Activated B cell treated with CpG ODN at 0.5 μM for 24 hours (primary cell): ENCODE results near the gene PRF1. TPM values are rescaled to one million over a fixed set of nuclear protein-coding genes. Genes with fewer than 3 reads are reported as not detected.

Experiments used
- ATAC-seq: fragments of 200-7000 bp; cut with Tn5 transposase; one replicate; pipeline ENCODE4 v1.10.0; 2021; ENCODE audit warnings: low read depth, mild to moderate bottlenecking, moderate library complexity
- CTCF ChIA-PET: fragments of 350-600 bp; sonication (Branson Sonifier 250); formaldehyde crosslinking; loops from one replicate; lab custom pipeline; 2021; ENCODE audit warnings: antibody characterized with exemption; lab: Charles Lee
- POLR2A ChIA-PET: fragments of 350-600 bp; sonication (Branson Sonifier 250); formaldehyde crosslinking; loops from one replicate; lab custom pipeline; 2021; ENCODE audit warnings: antibody characterized with exemption; lab: Charles Lee
- DNase-seq: peaks from one replicate; pipeline ENCODE4 v3.0.0; 2022
- H3K27ac Mint-ChIP-seq: one replicate; pipeline ENCODE4 v1.8.0; 2020; ENCODE audit warnings: mixed read lengths
- H3K27me3 Mint-ChIP-seq: one replicate; pipeline ENCODE4 v1.8.0; 2021; ENCODE audit warnings: mixed read lengths
- H3K36me3 Mint-ChIP-seq: one replicate; pipeline ENCODE4 v1.8.0; 2021; ENCODE audit warnings: low read depth, mixed read lengths
- H3K4me1 Mint-ChIP-seq: one replicate; pipeline ENCODE4 v1.8.0; 2021; ENCODE audit warnings: mixed read lengths
- H3K4me3 Mint-ChIP-seq: one replicate; pipeline ENCODE4 v1.8.0; 2020; ENCODE audit warnings: mild to moderate bottlenecking, mixed read lengths
- H3K9me3 Mint-ChIP-seq: one replicate; pipeline ENCODE4 v1.8.0; 2020; ENCODE audit warnings: mixed read lengths
- intact Hi-C: fragments of 100-400 bp; cut with micrococcal nuclease; formaldehyde crosslinking; loops from one replicate; pipeline ENCODE4 v1.15.1; 2024
- total RNA-seq: library from RNA; stranded (reverse); gene quantifications from 2 replicates; pipeline ENCODE4 v1.2.3, GENCODE V29; 2022
- TF ChIP-seq, protein P1 (sequence below): fragments of 200-600 bp; IDR thresholded peaks from one replicate; pipeline ENCODE4 v1.8.0; 2022; ENCODE audit warnings: antibody characterized with exemption, mild to moderate bottlenecking

The PRF1 gene
- 0.53 and 0.61 TPM in 2 replicates for total RNA-seq

DNA sequence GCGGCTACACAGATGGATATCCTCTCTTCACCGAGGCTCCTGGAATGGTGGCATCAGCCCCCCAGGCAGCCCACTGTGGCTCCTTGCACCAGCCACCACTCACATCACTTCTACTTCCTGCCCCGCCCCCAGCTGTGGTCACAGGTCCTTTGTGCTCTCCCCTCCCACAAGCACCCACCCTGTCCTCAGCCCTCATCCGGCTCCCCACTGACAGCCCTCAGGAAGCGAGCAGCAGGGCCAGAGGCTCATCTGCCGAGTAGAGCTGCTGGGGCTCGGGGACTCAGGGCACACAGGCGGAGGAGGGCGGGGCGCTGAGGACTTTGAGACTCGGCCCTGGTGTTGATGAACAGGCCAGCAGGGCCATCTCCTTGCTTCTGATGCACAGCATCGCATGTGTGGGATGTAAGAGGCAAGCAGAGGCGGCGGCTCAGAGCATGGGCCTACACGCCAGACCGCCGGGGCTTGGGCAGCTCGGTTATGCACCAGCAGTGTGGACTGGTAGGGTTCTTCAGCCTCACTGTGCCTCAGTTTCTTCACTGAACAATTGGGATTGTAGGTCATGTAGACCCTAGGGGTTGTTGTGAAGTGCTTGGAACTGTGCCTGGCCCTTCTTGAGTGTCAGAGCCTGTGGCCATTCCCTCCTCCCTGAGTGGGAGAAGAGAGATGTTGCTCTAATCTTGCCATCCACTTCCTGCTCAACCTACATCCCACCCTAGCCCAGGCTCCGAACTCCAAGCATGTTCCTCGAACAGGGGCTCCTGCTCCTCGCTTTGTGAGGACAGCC lies at the start of gene PRF1:
TSS of gene PRF1 (minus strand) at position 77 of the 784 bp plus-strand sequence. CDS start 1,839 bp downstream, outside the sequence.
- no peaks in the 10 kb centered on the region for H3K4me1 Mint-ChIP-seq
- POLR2A ChIA-PET: no interaction called here
- intact Hi-C loops: no loop called here
- ATAC-seq (no peak), DNase-seq (no peak)
- TF ChIP-seq, protein P1, sequence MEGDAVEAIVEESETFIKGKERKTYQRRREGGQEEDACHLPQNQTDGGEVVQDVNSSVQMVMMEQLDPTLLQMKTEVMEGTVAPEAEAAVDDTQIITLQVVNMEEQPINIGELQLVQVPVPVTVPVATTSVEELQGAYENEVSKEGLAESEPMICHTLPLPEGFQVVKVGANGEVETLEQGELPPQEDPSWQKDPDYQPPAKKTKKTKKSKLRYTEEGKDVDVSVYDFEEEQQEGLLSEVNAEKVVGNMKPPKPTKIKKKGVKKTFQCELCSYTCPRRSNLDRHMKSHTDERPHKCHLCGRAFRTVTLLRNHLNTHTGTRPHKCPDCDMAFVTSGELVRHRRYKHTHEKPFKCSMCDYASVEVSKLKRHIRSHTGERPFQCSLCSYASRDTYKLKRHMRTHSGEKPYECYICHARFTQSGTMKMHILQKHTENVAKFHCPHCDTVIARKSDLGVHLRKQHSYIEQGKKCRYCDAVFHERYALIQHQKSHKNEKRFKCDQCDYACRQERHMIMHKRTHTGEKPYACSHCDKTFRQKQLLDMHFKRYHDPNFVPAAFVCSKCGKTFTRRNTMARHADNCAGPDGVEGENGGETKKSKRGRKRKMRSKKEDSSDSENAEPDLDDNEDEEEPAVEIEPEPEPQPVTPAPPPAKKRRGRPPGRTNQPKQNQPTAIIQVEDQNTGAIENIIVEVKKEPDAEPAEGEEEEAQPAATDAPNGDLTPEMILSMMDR: no peak
- H3K9me3 Mint-ChIP-seq: no peaks in the 10 kb centered on the region
- H3K36me3 Mint-ChIP-seq: no peaks in the 10 kb centered on the region
- H3K27ac Mint-ChIP-seq: no peak within 1 kb of the TSS
- CTCF ChIA-PET: no interaction called here
- no peaks in the 10 kb centered on the region for H3K27me3 Mint-ChIP-seq
- H3K4me3 Mint-ChIP-seq: no peak within 1 kb of the TSS

DNA sequence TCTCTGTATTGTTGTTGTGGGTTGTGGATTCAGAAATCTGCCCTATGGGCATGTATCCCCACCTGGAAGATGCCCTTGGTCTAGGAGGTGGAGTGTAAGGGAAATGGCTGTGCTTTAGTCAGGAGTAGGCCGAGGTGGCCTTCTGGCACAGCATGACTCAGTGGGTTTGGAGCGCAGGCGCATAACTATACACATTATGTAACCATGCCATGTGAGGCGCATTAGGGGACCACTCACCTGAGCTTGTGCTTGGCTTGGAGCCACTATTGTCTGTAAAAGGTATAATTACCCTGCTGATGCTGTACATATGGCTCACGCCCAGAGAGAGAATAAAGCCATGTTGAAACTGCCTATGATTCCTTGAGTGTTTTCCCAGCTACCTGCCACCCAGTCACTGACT lies 49.1 kb upstream of the PRF1 start:
- peaks cover 31% of the 10 kb centered on the region for H3K9me3 Mint-ChIP-seq
- ChIA-PET POLR2A (no interaction called here), CTCF (no interaction called here)
- H3K4me3 Mint-ChIP-seq: no peak overlapping the region
- no peaks in the 10 kb centered on the region for H3K4me1 Mint-ChIP-seq
- DNase-seq: no peak
- peaks cover 6% of the 10 kb centered on the region for H3K27me3 Mint-ChIP-seq
- TF ChIP-seq, protein P1: no peak
- H3K27ac Mint-ChIP-seq: no peak overlapping the region
- H3K36me3 Mint-ChIP-seq: no peaks in the 10 kb centered on the region
- ATAC-seq: no peak
- intact Hi-C loops: no loop called here

DNA sequence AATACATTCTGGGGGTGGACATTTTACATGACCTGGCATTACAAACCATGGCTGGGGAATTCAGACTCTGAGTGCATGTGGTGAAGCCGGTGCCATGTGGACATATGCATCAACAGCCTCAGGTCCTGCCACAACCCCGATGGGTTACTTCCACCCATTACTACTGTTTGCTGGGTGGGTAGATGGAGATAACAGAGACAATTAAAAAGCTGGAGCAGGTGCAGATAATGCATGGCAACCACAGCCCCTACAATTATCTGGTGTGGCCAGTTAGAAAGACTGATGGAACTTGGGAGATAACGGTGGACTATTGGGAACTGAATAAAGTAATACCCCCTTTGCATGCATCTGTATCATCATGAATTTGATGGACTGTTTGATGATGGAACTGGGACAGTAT lies 48.2 kb upstream of the PRF1 start:
- peaks cover 7% of the 10 kb centered on the region for H3K27me3 Mint-ChIP-seq
- H3K9me3 Mint-ChIP-seq: peaks cover 31% of the 10 kb centered on the region
- ChIA-PET POLR2A (no interaction called here), CTCF (no interaction called here)
- DNase-seq: no peak
- intact Hi-C loops: no loop called here
- TF ChIP-seq, protein P1: no peak
- ATAC-seq: no peak
- H3K4me3 Mint-ChIP-seq: no peak overlapping the region
- H3K4me1 Mint-ChIP-seq: no peaks in the 10 kb centered on the region
- H3K36me3 Mint-ChIP-seq: no peaks in the 10 kb centered on the region
- H3K27ac Mint-ChIP-seq: no peak overlapping the region

DNA sequence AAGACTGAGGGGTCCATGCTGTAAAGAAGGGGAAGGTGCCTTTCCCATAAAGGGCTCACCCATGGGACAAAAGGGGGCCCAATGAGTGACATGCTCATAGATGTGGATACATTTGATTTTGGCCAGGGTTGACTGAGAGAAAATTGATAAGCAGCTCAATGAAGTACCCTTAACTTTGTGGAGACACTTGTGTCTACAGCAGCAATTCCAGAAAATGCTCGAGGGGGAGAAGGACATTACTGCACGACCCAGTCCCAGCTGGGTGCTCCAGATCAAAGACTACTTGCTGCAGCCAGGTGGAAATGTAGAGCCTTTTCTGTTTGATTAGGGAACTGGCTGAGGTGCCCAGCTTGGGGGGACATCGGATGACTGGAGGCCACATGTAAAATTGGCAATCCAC lies 47.6 kb upstream of the PRF1 start:
- CTCF ChIA-PET: no interaction called here
- no peak overlapping the region for H3K27ac Mint-ChIP-seq
- POLR2A ChIA-PET: no interaction called here

DNA sequence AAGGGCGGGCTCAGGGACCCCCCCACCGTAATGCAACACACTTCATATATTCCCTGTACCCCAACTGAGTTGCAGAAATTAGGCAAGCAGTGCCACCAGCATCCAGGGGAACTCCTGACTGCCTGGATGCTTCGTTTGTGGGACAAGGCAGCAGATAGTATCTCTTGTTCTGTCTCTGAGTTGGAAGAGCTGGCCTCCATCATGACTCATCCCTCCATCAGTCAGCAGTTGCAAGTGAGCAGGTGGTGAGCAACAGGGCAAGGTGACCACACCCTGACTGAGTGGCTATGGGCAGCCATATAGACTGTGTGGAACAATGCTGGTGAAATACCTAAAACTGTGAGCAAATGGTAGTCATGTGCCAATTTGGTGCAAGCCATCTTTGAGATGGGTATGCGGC lies 47.0 kb upstream of the PRF1 start:
- Mint-ChIP-seq H3K36me3 (no peaks in the 10 kb centered on the region), H3K4me3 (no peak overlapping the region), H3K27me3 (peaks cover 14% of the 10 kb centered on the region), H3K27ac (no peak overlapping the region), H3K4me1 (no peaks in the 10 kb centered on the region), H3K9me3 (peaks cover 31% of the 10 kb centered on the region)
- TF ChIP-seq, protein P1: no peak
- no peak for DNase-seq
- POLR2A ChIA-PET: no interaction called here
- intact Hi-C loops: no loop called here
- ATAC-seq: no peak
- CTCF ChIA-PET: no interaction called here

More for the DNA sequence above, 47.6 kb upstream of the PRF1 start:
- intact Hi-C loops: no loop called here
- no peak for DNase-seq
- Mint-ChIP-seq H3K4me1 (no peaks in the 10 kb centered on the region), H3K36me3 (no peaks in the 10 kb centered on the region), H3K9me3 (peaks cover 31% of the 10 kb centered on the region), H3K27me3 (peaks cover 12% of the 10 kb centered on the region), H3K4me3 (no peak overlapping the region)
- TF ChIP-seq, protein P1: no peak
- ATAC-seq: no peak
